ENCODE results near the gene RPS6KC1.
"Not testable (repeated sequence)": the region's sequence is repeated elsewhere in the genome, so short reads cannot be mapped to it uniquely, and the experiment has no call there.

Gene RPS6KC1

DNA sequence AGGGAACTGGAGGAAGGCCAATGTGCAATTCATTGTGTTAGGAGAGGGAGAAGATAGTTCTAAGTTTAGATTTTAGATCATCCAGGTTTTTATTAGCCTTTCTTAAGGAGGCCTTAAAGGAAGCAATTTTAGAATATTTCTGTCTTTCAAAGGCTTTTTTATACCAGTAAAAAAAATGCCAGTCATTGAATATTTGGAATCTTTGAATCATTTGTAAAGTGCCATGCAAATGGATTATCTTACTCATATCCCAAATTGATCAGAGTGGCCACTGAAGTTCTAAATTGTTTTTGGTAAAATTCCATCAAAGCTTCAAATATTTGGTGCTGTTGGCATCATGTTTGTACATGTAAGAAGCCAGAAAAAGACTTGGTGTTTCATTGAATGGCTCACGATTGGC, 244.8 kb downstream of the RPS6KC1 start:
- DNase-seq = no peak

DNA sequence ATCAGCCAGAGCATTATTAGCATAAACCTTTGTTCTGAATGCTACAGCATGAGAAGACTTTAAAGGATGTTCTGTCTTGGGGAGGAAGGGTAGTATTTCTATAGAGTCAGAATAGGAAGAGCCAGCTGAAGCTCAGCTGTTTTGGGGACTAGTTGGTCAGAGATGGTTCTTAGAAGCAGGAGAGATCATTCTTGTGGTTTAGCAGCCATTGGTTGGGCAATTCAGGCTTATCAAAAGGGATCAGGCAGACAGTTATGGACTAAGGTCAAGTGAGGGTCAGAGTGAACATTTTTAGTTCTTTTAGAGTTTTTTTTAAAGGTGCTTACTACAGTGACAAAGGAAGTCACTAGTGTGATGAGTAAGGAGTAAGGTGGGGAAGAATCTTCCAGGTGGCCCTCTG, 245.5 kb downstream of the RPS6KC1 start:
- DNase-seq = no peak

DNA sequence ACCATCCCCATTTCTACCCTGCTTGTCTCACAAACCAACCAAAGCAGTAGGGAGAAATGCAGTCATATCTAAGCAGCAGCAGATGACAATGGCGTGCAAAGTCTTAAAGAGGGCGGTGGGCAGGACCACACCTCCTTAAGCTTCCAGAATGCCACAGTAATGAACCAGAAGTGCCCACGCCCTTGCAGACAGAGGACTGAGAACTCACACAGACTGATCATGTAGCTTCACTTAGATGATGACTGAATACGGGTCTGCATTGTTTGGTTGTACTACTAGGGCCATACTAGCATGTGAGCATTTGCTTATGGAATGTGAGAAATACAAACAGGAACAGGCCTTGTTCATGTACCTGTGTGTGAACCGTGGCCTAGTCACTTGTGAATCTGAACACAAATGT, 246.0 kb downstream of the RPS6KC1 start:
- DNase-seq = no peak

DNA sequence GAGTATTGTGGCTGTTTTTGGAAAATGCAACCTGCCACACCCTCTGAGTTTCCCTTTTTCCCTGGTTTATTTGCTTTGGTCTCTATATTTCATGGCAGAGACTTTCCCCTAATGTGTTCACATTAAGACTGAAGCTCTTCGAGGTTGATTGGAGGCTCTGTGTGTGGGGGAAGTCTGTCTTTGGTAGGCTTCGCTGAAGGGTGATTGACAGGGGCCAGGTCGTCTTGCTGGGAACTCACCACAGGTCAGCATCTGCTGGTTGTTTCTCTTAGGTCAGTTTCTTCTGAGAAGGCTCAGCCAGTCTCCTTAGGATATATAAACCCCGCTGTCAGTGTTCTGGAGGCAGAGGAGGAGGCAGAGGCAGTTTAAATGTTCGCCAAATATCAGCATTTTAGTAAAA, 249.4 kb downstream of the RPS6KC1 start:
- DNase-seq = no peak

DNA sequence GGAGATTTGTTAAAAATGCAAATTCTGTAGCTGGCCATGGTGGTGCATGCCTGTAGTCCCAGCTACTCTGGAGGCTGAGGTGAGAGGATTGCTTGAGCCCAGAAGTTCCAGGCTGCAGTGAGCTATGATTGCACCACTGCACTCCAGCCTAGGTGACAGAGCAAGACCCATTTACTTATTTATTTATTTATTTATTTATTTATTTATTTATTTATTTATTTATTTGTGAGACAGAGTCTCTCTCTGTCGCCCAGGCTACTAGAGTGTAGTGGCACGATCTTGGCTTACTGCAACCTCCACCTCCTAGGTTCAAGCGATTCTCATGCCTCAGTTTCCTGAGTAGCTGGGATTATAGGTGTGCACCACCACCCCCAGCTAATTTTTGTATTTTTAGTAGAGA, 250.5 kb downstream of the RPS6KC1 start:
- not testable (repeated sequence) for DNase-seq

DNA sequence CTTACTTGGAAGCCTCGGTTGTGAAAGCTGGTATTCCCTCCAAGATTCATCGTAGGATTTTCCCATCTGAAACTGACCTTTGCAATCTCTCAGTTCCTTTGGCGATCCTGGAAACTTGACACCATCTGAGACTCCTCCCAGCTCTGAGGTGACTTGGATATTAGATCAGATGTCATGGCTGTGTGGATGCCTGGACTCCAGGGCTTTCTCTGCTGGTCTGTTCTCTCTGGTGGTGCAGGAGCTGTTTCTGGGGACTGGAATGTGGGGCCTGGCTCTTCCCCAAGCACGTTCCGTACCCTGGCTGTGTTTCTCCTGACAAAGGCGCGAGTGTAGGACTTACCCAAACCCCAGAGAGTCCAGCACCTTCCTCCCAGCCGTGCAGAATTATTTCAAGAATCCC, 252.2 kb downstream of the RPS6KC1 start:
- no peak for DNase-seq

DNA sequence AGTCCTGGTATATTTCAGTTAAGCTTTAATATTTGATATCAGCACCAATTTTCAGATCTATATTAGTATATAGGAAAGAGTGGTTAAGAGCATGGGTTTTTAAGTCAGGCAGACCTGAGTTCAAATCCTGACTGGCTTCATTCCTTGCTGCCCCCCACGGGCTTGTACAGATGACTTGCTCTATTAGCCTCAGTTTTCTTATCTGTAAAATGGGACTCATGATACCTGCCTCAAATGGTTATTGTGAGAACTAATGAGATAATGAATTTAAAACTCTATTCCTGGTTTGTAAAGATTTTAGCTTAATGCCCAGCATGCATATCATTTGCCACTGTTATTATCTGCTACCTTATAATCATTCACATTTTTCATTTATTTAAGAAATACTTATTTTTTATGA, 264.5 kb downstream of the RPS6KC1 start:
- DNase-seq = no peak

DNA sequence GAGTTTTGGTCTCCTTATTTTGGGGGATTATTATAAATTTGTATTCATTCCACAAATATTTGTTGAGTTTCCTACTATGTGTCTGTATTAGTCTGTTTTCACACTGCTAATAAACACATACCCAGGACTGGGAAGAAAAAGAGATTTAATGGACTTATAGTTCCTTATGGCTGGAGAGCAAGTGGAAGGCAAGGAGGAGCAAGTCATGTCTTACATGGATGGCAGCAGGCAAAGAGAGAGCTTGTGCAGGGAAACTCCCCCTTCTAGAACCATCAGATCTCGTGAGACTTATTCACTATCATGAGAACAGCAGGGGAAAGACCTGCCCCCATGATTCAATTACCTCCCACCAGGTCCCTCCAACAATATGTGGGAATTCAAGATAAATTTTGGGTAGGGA, 267.4 kb downstream of the RPS6KC1 start:
- DNase-seq = not testable (repeated sequence)

DNA sequence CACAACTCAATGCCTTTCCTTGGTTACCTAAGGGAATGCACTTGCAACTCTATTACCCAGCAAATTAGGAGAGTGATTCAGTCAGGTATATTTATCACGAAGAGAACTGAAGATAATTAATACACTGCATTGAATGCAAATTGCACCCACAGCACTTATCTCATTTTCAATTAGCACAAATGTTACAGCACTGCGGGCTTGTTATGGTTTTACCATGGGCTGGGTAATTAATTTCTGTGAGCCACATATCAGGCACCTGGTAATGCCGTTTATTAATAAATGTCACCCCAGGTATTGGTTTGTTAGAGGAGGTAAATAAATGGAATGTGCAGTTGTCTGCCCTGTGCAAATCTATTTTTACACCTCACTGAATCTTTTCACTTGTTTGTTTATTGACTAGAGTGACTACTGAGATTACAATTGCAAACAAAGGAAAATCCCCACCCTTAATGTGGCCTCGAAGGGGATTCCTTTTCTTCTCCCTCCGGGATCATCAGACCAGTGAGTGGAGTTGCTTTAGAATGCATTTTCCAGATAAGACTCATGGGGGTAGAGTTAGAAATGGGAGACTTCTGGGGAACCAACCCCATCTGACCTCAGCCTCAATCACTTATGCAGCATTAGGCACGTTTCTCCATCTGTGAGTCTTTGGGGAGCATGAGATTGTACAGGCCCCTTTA, 269.3 kb downstream of the RPS6KC1 start:
- DNase-seq = no peak

Measured in activated CD4-positive, CD25-positive, alpha-beta regulatory T cell treated with anti-CD3 and anti-CD28 coated beads, Interleukin-2, amount 50 U/mL, for 72 hours (primary cell).